Measurements from ENCODE around the gene LONP1.
"Not testable (repeated sequence)": the region's sequence is repeated elsewhere in the genome, so short reads cannot be mapped to it uniquely, and the experiment has no call there.

LONP1 gene

DNA sequence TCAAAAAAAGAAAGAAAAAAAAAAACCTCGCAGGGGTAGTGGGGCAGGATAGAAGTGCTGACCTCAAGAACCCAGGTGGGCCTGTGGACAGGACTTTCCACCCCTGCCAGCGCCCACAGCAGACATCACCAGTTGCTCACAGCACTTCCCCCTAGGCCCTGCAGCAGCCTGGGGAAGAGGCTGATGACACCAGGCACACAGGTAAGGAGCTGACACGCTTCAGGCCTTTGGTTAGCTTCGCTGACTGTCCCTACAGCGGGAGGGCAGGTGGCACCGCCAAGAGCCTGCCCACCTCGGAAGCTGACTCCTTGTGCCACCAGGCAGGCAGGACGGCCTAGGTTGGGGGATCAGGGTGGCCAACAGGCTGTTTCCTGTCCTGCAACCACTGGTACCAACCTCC, 8.9 kb downstream of the LONP1 start:
- DNase-seq (ENCODE audit: low read depth in 2 of 2), result no peak

DNA sequence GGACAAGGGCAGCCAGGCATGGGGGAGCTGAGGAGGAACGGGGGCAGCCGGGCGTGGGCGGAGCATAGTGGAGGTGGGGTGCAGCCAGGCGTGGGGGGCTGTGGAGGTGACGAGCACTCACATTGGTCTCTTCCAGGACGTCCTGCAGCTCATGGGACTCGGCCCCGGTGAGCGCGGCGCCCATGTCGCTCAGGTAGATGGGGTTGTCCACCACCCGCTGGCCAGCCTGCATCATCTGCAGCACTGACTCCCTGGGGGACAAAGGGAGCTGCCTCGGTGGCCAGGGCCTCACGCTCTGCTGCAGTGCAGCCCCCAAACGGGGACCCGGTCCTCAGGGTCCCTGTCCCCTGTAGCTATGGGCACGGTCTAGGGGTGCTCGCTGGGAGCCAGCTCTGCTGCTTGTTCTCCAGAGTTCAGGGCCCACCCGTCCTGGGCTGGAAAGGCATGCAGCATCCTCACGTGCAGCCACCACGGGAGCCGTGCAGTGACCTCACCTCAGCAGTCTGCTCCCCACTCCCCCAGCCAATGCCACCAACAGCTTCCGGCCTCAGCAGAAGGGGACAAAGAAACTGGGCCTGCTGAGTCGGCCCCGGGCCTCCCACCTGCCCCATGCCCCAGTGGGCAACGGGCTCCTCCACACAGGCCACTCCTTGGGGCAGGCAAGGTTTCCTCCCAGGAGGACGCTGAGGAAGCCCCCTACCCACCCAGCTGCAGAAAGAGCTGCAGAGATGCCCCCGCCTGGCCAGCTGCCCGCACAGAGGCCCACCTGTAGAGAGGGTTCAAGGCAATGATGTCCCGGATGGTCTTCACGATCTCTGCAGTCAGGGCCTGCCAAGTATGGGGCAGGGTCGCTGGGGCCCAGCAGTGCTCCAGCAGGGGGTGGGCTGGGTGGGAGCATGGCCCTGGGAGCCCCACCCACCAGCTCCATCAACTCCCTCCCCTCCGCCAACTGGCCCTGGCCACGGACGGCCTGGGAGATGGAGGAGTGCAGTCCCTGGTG, 12.1 kb downstream of the LONP1 start:
- DNase-seq (ENCODE audit: low read depth in 2 of 2), result no peak

DNA sequence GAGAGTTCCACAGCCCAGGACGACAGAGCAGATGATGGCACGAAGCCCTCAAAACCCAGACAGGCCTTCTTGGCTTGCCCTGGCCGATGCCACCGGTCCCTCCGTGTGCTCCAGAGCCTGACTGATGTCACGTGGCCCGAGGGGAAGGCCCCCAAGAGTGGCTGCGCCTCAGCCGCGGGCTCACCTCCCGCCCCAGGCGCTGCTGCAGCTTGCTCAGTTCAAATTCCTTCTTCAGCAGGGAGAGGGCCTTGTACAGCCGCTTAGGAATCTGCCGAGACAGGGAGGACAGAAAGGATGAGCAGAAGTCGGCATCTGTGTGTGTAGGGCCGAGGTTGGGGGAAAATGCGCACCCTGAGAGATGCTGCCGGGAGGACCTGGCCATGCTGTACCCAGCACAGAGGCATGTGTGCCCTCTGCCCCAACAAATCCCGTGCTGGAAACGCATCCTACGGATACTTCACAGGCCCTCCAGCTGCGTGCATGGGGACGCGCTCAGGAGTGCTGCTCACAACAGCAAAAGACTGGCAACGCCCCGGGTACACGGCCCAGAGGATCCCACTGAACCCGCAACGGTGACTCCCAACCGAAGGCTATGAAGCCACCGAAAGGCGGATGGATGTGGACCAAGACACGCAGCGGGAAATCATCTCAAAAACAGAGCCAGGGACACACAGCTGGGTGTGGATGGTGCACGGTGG, 12.9 kb downstream of the LONP1 start:
- no peak for DNase-seq (ENCODE audit: low read depth in 2 of 2)

DNA sequence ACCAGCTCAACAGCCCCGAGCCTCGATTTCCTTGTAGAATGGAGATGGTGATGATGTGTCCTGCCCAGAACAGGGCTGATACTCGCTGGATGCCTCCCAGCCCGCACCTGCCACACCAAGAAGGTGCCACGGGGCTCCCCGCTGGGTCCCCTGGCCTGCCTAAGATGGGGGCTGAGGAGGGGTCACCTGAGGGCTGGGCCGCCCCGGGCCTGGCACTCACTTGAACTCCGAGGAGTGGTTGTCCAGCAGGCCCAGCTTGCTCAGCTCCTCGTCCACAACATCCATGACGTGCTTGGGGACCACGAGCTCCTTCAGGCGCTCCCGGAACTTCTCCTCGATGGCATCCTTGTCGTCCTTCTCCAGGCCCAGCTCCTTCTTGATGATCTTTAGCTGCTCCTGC, 14.4 kb downstream of the LONP1 start:
- no peak for DNase-seq (ENCODE audit: low read depth in 2 of 2)

DNA sequence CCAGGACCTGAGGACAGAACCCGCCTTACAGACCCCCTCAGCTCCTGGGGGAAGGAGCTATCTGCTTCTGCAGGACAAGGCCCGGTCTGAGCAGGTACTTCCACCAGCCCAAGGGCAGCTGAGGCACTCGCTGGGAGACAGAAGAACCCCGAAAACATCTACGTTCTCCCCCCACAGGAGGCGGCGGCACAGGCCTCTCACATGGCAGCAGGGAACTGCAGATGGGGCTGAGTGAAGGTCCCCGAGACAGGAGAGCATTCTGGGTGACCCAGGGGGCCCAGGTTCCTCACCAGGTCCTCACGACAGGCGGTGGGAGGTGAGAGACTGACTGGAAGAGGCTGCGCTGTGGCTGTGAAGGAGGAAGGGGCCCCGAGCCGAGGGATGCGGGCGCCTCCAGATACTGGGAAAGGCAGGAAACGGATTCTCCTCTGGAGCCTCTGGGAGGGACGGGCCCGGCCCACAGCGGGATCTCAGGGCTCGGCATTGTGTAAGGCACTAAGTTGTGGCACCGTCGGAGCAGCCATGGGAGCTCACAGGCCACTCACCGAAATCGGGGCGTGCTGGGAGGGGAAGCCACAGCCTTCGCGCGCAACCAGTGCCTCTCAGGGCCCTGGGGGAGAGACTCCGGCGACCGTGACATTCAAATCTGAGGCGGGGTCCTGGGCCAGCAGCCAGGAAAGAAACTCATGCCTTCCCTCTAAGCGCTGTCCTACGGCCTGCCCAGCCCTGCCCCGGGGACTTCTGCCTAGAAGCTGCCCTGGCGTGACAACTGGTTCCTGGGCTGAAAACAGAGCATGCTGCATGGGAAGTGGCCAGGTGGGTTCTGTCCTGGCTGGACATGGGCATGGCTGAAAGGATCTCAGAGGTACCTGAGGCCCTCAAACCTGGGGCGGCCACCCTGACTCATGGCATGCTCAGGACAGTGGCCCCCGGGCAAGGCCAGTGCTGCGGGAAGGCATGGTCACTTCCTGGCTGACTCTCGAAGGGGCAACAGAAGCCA, 15.8 kb downstream of the LONP1 start:
- DNase-seq (ENCODE audit: low read depth in 2 of 2), result no peak

DNA sequence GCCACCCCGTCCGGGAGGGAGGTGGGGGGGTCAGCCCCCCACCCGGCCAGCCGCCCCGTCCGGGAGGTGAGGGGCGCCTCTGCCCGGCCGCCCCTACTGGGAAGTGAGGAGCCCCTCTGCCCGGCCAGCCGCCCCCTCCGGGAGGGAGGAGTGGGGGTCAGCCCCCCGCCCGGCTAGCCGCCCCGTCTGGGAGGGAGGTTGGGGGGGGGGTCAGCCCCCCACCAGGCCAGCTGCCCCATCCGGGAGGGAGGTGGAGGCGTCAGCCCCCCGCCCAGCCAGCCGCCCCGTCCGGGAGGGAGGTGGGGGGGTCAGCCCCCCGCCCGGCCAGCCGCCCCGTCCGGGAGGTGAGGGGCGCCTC, 17.9 kb downstream of the LONP1 start:
- not testable (repeated sequence) for DNase-seq (ENCODE audit: low read depth in 2 of 2)

DNA sequence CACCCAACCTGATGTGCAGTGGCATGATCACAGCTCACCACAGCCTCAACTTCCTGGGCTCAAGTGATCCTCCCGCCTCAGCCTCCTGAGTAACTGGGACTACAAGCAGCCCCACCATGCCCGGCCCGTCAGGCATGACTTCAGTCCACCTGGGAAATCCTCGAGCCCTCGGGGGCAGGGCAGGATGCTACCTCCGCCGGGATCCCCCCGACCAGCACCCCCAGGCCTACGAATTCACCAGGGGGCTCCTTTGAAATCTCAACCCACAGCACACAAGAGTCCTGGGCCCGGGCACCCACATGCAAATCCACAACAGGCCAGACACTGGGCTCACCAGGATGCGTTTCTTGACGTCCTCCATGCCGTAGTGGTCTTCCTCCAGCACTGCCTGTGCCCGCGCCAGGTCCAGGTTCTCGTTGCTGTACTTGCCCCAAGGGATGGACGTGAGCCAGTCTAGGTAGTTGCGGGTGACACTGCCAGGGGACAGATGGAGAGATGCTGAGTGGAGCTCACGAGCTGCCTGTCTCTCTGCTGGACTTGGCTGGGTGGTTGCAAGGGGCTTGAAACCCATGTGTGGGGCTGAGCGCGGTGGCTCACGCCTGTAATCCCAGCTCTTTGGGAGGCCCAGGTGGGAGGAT, 19.4 kb downstream of the LONP1 start:
- no peak for DNase-seq (ENCODE audit: low read depth in 2 of 2)

DNA sequence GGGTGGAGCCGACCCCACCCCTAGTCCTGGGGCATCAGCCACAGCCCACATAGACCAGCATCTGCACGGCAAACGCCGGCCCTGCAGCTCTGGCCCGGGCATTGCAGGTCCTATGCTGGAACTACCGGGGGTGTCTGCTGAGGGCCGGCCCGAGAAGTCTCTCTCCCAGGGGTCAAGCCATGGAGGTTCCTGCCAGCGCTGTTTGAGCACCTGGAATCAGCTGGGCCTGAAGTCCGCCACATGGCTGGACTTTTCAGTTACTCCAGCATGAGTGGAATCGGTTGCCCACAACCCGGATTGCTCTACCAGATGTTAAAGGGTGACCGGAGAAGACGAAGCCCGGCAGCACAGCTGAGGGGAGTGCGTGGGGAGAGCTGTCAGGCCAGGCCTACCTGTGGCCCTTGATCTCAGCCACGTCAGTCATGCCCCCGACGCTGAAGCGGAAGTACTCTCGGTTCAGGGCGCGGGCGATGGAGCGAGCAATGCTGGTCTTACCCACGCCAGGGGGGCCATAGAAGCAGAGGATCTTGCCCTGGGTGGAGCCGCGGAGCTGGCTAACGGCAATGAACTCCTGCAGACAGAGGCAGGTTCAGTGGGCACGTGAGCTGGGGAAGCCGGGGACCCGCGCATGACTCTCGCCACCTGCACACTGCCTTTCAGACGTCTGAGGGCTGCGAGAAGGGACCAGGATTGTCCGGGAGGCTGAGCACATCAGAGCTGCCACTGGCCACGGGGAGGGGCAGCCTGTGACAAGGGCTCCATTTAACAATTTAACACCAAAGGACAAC, 21.1 kb downstream of the LONP1 start:
- no peak for DNase-seq (ENCODE audit: low read depth in 2 of 2)

DNA sequence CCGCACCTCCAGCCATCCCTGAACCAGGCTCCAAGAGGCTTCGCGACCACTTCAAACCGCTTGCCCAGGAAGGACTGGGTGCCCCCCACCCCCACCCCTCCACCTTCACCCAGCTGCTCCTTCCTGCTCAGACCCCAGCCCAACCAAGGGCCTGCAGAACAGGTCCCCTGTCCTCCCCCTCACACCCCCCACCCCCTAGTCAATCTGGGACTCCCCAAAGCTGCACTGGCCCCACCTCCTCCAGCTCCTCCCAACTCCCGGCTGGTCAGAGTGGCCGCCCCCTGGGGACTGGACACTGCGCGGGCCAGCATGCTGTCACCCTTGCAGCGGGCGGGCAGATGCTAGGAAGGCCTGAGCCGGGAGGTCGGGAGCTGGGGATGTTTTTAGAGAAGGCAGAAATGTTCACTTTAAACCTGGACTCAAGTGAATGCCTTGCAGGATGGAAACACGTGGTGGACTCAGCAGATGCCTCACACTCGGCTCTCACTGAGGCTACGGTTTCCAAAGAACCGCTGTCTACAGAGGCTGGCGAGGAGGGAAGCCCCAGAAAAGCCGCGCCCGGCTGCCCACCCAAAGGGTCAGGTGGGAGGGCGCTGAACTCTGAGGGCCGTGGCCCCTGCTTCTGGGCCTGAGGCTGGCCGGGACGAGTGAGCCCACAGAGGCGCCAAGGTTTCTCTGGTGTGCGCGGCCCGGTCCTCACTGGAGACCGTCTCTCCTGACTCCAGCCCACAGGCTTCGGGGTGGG, 21.9 kb downstream of the LONP1 start:
- no peak for DNase-seq (ENCODE audit: low read depth in 2 of 2)

DNA sequence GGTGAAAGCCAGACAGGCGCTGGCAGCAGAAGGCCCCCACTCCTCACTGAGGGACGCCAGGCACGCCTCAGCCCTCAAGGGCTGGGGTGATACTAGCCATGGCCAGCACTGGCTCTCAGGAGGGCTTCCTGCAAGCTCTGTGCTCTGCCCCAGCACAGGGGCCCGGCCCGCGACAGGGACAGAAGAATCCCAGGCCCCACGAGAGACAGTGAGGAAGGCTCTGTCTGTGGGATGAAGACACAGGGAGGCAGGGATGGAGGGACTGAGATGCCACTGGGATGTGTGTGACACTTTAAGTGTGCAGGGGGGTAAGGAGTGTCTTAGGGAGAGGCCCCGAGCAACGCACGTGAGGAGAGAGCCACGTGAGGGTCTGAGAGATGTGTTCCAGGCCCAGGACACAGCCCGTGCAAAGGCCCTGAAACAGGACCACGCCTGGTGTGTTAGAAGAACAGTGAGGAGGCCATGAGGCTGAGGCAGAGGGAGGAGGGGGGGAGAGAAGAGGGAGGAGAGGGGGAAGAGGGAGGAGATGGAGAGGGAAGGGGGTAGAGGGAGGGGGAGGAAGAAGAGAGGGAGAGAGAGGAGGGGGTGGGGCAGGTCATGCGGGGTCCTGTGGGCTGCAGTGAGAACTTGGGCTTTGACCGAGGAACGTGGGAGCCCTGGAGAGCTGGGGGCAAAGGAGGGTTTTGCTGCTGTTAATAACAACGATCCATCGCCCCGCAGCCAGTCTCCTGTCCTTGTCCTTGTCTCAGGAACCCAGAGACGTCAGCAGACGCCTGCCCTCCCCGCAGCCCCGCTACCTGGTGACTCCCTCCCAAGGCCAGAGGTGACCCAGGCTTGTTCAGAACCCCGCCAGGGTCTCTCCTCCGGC, 22.7 kb downstream of the LONP1 start:
- DNase-seq (ENCODE audit: low read depth in 2 of 2), result no peak

DNA sequence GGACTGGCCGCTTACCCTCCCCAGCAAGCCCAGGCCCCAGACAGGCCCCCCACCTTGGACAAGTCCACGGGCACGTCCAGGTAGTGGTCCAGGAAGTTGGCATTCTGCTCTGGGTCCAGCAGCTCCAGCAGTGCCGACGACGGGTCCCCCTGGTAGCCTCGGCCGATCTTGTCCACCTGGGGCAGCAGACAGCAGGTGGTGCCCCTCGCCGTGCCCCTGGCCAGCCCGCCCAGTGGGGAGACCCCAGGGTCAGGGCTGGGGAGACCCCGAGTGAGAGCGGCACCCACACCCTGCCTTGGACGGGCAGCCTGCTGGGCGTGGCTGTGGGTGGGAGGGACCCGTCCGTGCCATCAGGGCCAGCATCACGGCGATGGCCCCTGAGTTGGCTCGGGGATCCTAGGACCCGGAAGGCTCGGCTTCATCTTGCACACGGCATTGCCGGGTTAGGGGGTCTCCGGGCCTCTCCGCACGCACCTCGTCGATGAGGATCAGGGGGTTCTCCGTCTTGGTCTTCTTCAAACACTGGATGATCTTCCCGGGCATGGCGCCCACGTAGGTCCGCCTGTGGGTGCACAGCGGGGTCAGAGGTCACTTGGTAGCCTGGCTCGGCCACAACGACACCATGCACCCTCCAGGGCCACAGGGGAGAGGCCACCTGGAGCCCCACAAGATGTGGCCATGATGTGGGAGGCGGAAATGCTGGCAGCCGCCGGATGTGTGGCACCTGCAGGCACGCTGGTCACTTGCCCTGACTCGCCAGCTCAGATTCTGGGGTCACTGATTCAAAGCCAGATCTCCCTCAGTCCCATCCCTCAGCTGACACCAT, 23.5 kb downstream of the LONP1 start:
- DNase-seq (ENCODE audit: low read depth in 2 of 2), result no peak

DNA sequence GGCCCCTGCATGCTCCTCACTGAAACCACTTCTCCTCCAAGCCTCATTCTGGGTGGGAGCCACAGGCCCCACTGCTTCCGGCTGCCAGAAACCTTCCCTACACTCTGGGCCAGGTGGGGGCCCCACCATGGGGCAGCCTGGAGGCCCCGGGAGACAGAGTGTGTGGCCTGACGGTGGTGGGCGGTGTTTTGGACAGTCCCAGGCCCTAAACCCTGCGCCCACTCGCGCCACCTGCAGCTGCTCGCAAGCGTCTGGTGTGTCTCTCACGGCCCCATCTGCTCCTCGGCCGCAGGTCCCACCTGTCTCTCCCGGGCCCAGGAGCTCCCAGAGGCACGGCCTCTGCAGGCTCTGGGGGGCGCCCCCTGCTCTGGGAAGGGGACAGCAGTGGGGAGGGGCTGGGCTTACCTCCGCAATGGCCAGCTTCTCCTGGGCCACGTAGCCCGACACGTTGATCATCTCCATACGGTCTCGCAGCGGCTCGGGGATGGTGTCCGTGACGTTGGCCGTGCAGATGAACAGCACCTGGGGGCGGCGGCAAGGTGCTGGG, 24.2 kb downstream of the LONP1 start:
- DNase-seq (ENCODE audit: low read depth in 2 of 2), result no peak

DNA sequence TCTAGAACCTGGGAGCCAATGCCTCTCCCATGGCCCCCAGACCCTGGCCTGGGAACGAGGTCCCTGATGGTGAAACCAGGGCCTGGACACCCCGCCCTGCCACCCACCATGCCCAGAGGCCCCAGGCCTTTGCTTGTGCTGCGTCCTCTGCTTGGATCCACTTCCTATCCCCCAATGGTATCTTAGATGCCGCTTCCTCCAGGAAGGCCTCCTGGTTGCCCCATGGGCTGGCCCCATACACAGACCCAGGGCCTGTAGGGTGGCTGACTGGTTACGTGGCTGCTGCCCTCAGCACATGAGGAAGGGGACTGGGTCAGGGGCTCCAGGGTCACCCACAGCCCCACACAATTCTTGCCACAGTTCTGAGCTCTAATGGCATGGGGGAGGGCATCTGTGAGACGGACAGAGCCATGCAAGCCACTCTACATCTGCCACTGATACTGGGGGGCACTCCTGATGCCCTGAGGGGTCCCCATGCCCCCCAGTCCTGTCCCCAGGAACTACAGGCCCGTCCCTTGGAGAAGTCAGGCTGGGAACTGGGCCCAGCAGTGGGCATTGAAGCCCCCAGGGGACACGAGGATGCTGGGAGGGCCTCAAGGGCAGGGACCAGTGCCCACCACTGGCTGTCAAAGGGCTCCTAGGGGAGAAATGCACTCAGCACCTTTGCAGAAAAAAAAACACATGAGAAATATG, 24.8 kb downstream of the LONP1 start:
- no peak for DNase-seq (ENCODE audit: low read depth in 2 of 2)

DNA sequence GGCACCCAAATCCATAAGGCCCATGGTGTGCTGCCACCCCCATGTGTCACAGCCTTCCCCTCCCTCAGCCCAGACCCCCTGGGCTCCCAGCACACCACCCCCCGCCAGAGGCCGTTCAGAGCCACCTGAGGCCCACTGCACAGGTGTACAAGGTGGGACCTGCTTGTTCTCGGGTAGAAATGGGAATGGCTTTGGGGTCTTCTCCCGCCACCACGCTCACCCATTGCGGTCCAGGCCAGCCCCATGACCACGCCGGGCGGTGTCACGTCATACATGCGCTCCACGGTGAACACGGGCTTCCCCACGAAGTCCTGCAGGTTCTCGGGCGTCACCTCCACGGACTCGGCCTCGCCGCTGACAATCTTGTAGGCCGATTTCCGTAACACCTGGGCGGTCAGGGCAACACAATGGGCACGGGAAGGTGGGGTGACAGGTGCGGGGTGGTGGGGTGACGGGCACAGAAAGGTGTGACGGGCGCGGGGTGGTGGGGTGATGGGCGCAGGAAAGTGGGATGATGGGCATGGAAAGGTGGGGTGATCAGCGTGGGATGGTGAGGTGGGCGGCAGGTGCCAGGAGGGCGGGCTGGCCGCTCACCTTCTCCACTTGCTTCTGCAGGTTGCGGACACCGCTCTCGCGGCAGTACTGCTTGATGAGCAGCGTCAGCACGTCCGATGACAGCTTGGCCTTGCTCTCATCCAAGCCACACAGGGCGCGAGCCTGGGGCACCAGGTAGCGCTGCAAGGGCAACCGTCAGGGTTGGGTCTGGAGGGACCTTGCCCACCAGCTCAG, 25.6 kb downstream of the LONP1 start:
- no peak for DNase-seq (ENCODE audit: low read depth in 2 of 2)

DNA sequence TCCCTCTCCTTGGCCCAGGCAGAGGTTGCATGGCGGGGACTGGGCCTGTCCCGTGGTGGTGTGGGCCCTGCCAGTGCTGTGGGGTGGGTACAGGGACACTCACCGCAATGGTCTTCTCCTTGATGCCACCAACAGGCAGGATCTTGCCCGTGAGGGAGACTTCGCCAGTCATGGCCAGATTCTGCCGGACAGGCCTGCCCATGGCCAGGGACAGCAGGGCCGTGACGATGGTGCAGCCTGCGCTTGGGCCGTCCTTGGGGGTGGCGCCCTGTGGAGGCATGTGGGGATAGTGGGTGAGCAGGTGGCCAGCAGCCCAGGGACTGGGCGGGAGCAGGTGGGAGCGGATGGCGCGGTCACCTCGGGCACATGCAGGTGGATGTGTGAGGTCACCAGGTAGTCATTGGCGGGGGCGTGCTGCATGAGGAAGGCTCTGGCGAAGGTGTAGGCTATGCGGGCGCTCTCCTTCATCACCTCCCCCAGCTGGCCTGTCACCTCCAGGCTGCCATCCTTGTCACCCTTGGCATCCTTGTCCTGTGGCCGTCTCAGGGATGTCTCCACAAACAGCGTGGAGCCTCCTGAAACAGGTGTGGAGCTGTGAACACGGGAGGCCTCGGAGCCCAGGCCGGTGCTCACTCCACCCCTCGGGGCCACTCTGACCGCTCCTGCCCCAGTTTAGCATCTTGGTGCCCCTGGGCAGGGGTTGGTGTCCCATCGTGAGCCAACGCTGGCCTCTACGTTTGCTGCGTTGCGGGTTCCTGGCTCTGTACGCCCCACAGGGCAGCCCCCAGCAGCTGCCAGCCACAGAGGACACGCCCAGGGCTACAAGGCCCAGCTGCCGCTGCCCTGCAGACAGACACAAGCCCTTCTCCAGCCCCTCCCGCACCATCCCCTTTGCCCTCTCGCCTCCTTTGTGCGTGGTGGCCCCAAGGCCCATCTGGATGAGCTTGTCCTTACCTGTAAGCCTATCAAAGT, 26.5 kb downstream of the LONP1 start:
- DNase-seq (ENCODE audit: low read depth in 2 of 2), result no peak

Measured in stimulated activated CD4-positive, alpha-beta T cell treated with anti-CD3 and anti-CD28 coated beads, Interleukin-1b, Interleukin-23, amount 100 ng/mL, for 1 hour (primary cell).